Activated CD4-positive, alpha-beta T cell treated with anti-CD3 and anti-CD28 coated beads, Interleukin-2, Interleukin-4, amounts not matched to agents 100 ng/mL and 50 ng/mL, durations not matched to agents 16 hours and 8 hours (primary cell): ENCODE data around the gene DHX8.

Experiments
- DNase-seq: peaks from one replicate; pipeline ENCODE4 v3.0.0-alpha.2; 2020; ENCODE audit warnings: low spot score

Gene DHX8

DNA sequence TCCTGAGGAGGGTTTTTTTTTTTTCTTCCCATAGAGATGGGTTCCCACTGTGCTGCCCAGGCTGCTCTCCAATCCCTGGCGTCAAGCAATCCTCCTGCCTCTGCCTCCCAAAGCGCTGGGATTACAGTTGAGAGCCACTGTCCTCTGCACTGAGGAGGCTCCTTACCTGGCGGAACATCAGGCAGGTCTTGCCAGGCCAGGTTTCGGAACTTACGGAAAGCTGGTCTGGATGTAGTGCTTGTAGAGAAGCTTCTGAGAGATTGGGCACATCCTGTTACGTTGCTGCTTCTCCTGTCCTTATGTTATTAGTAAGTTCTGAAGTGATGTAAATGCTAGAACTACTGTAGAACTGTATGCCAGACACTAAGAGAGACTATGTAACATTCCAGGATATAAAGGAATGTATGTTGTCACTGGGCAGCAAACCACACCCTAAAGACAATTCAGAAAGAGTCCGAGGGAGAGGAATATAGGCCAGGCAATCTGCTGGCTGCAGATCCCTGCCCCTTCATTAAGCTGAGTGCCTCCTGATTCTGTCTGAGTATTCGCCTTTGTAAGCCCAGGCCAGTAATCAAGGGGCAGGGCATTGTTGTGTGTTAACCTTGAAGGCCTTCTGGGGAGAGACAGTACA lies 41.3 kb downstream of the DHX8 start:
- DNase-seq = no peak

DNA sequence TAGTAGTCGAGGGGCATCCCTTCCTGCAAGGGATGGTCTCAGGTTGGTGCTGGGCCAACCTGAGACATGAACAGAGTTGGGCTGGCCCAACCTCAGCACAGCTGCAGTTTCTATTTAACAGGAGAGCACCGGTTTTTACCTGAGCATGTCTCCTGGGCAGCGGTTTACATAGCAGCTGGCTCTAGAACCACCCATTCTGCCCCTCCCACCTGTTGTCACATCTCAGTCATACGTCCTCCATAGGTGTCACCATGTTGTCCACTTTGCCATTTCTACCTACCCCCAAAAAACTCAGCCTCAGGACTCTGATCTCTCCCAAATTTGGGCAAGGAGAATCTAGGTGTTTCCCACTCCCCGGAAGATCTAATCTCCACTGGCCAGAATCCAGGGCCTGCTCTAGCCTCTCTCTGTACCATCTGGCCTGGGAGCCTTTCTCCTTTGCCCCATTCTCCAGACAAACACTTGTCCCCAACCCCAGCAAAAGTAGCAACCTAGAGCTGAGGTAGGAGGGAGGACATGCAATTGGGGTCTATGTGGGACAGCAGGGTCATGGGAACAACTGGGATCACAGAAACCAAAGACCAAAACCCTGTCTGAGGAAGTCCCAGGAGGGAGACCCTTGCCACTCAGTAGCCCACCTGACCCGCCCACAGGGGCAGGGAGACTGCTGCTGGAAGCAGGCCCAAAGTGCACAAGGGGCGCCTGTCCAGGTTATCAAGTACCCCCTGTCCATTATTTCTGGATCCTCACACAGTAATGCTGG lies 43.3 kb downstream of the DHX8 start:
- no peak for DNase-seq

DNA sequence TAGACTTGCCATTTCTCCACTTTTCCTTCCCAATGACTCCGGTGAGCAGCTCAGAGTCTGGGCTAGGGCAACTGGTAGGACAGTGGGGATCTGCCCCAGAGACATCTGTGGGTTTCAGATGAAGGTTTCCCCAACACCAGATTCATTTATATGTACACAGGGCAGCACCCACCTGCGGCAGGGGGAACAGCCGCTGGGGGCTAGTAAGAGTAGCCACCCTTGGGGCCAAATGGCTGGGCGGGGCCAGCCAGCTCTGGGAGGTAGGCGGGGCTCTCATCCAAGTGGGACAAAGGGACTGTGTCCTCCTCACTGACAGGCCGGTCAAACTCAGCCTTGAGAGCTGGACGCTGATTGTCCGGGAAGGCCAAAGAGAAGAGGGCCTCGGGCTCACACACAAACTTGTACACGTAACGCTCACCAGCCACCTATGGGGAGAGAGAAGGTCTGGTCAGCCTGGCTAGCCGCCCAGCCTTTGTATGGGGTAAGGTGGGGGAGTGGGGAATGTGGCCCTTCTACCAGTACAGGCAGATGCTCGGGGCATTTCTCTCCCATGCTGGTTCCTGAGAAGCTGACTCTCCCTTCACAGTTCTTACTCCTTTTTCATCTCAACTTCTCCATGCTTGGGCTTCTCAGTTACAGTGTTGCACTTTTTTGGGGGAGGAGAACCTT lies 44.7 kb downstream of the DHX8 start:
- no peak for DNase-seq

DNA sequence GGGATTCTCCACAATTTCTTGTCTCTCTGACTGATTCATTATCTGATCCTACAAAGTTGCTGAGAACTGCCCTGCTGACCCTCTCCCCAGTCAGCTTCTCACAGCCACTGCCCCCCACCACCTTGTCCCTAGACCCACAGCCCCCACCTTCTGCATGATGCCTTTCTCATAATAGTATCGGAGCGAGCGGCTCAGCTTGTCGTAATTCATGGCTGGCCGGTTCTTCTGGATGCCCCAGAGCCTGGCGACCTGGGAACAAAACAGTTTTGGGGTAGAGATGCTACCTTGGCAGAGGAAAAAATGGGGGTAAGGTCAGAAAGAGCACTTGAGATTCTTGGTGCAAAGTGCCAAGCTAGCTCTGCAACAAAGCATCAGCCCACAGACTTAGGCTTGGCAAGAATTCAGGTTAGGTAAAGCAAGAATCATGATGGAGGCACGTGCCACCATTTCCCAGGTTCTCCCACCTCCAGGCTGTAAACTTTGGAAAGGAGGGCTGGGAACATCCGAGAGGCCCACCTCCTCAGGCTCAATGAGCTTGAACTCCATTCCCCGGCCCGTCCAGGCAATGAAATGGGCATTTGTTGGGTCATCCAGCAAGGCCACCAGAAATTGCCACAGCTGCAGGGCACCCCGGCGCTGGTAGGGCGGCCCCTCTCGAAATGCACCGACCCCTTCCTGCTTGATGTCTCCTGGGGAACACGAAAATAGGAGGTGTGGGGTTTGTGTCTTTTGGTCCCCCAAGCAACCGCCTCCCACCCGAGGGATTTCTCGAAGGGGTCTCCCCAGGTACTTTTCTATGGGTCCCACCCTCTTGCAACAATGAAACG lies 45.4 kb downstream of the DHX8 start:
- DNase-seq = no peak

DNA sequence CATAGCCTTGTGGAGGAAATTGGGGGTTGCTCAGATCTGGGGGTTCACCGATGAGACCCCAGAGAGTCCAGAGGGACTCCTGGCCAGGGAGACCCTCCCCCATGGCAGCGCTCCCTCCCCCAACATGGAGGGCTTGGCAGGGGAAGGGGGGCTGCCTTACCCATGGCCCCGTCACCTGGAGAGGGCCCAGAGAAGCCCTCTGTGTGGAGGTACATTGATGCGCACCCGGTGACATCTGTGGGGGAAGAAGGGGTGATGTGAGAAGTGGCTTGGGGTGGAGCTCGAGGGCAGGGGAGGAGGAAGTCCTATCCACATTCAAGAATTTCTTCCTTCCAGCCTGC lies 46.1 kb downstream of the DHX8 start:
- no peak for DNase-seq

DNA sequence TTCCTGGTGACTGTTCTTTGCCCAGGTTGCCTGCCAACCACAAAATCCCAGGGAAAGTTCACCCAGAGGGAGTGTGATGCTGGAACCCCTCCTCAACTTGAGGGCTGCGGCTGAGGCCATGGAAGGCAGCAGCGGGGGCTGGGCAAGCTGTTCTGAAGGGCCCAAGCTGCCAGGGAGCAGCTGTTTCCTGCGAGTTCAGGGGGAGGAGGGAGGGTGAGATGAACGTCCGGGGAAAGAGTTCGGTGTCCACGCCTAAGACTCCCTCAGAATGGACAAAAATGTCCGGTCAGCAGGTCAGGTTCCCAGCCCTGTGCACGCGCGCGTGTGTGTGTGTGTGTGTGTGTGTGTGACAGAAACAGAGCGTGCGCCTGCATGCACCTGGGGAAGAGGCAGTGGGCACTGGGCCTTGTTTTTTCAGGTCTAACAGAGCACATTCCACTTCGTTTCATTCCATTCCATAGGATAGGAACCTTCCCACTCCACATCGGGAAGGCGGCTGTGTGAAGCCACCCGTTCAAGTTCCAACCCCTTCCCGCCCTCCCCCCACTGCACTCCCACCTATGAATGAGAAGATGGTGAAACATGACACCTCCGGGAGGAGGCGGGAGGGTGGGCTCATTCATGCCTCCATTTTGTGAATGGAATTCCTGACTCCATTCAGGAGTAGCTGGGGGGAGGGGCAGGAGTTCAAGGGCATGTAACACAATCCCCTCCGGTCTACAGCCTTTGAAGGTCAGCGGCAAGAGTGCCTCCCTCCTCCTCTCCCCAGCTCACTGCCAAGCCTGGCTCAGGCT lies 46.7 kb downstream of the DHX8 start:
- DNase-seq = no peak

DNA sequence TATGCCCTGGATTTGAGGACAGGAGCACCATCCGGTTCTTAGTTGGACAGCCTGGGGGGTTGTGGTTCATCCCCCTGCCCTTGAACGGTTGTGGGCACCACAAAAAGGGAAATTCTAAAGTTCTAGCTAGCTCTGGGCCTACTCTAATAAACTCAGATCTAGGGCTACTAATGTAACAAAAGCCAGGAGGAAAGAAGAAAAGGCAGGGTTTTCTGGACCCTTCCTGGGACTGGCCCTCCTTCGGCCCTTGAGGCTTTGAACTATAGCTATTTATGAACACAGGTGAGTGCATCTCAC lies 47.3 kb downstream of the DHX8 start:
- DNase-seq = no peak

DNA sequence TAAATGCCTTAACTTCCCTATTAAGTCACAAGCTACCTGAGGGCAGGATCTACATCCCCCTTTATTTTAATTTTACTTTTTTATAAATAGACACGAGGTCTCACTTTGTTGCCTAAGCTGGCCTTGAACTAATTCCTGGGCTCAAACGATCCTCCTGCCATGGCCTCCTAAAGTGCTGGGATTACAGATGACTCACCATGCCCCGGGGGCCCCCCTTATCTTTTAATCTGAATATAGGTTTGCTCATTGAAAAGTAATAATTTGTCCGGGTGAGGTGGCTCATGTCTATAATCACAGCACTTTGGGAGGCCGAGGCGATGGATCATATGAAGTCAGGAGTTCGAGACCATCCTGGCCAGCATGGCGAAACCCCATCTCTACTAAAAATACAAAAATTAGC lies 48.2 kb downstream of the DHX8 start:
- no peak for DNase-seq

DNA sequence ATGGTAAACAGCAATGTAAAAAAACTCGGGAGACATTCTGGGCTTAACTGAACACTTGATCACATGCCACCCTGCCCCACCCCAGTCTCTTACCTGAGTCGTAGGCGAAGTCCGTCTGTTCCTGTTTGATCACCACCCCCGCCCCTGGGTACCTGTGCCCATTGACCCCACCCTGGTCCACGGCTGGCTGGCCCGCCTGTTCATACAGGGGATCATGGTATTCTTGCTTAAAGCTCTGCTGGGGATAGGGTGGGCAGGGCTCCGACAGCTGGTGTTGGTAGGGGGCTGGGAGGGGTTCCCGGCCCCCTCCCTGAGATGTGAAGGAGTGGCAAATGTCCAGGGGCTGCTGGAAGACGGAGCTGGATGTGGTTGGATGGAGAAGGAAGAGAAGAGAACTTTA lies 48.8 kb downstream of the DHX8 start:
- DNase-seq = no peak

DNA sequence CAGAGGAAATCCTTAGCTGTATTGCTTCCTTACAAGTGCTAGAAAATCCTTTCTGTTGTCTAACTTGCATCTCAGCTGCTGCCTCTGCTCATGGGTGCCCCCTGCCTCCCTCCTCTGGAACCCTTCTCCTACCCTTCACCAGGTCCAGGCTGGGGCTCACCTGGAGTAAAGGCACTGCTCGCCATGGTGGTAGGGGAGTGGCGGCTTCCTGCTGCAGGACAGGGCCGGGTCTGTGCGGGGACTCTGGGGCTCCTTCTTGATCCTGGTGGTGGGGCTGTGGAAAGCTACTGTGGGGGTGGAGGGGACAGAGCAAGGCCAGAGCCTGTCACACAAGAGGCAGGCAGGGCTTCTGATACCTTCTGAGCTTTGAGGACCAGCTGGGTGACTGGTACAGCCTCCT lies 49.9 kb downstream of the DHX8 start:
- no peak for DNase-seq

DNA sequence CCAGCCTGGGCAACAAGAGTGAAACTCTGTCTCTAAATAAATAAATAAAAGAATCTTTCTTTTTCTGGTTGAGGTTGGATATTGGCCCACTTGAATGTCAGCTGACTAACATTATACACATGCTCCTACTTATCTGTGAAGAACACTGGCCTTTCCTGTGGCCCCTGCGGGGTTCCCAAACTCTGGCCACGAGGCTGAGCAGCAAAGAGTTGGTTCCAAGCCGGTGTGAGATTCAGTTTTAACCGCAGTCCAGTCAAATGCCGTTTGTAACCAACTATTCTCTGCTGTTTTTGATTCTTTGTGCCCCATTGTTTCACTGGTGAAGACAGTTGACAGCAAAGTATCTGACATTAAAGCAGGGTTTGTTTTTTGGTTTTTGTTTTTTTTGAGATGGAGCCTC lies 51.1 kb downstream of the DHX8 start:
- no peak for DNase-seq

DNA sequence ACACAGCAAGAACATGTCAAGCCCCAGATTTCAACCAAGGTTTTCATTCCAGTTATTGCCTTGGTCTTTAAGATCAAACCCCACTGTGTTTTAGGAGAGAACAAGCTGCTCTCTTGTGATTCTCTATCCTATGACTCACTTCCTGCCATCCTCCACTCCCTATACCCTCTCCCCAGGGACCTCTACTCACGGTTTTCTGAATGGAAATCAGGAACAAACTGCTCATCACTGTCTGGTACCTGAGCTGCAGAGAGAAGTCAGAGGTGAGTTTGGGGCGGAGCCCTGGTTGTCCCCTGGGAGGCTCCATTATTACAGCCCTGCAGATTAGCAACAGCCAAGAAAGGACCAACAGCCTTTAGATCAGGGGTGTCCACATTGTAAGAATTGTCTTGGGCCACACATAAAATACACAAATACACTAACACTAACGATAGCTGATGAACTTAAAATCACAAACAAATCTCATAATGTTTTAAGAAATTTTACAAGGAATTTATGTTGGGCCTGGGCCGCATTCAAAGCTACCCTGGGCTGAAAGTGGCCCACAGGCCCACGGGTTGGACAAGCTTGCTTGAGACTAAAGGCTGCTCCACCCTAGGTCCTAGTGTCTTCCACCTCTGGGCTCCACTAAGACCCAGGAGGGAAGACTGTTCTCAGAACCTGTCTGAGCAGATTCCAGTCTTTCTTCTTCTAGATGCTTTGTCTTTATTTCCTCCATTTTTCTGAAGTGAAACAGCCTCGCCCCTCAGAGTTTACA lies 52.6 kb downstream of the DHX8 start:
- DNase-seq = no peak

DNA sequence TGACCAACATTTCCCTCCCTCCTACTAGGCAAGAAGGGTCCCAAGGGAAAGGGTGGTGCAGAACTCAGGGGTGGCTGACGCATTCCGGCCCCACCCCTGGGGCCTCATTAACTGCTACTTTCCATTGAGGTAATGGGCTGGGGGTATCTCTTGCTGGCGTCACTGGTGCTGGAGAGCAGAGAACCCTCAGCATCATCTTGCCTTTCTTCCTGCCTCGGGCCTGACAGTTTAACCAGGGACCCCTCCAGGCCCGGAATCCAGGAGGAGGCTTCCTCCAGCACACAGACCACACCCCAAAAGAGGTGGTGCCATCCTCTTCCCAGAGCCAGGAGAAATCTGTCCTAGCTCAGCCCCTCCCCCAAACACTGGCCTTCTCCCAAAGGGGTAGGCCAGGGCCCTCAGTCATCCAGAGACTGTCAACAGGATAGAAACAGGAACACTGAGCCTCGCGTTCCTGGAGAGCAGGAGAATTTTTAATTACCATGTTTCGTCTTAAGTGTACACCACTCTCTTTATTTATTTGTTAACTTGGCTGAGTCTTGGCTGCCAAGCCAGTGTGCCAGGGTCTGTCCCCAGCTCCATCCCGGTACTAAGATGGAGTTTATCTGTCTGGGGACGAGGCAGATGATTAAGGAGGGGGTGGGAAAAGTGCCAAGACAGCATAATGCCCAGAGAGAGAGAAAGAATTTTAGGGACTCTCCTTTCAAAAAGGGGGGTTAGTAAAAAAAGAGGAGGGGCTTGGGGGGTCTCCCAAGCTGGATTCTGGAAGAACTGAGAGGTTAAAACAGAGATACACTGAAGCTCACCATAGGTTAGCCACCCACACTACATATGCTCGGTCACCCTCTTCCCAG lies 57.3 kb downstream of the DHX8 start:
- DNase-seq = no peak

DNA sequence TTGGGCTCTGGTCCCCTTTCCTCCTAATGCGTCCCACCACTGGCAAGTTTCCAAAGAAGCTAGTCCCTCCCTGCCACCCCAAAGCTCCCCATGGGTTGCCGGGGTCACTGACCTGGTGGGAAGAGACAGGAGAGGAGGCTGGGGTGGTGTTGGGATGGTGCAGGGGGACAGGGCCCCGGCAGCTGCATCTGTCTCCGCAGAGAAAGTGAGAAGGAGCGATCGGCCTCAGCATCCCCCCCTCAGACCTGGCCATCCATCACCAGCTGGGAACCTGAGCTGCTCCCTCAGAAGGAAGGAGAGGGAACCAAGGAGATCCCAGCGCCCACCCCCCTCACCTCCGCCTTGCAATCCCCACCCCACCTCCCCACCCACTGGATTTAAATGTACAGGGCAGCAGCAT lies 59.1 kb downstream of the DHX8 start:
- no peak for DNase-seq

DNA sequence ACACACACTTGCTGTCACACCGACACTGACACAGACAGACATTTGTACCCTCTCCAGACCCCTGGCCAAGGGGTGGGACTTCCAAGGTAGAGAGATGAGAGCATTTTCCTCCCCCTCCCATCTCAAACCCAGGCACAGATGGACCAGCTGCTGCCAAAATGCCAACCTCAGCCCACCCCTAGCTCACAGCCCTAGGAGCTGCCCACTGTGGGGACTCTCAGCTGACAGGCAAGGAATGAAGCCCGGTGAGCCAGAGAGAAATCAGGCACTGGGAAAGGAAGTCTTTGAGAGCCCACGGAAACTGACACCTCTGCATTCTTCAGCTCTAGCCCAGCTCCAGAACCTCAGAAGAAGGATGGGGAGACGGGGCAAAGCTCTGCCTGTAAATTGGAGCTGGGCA lies 59.5 kb downstream of the DHX8 start:
- DNase-seq = no peak

DNA sequence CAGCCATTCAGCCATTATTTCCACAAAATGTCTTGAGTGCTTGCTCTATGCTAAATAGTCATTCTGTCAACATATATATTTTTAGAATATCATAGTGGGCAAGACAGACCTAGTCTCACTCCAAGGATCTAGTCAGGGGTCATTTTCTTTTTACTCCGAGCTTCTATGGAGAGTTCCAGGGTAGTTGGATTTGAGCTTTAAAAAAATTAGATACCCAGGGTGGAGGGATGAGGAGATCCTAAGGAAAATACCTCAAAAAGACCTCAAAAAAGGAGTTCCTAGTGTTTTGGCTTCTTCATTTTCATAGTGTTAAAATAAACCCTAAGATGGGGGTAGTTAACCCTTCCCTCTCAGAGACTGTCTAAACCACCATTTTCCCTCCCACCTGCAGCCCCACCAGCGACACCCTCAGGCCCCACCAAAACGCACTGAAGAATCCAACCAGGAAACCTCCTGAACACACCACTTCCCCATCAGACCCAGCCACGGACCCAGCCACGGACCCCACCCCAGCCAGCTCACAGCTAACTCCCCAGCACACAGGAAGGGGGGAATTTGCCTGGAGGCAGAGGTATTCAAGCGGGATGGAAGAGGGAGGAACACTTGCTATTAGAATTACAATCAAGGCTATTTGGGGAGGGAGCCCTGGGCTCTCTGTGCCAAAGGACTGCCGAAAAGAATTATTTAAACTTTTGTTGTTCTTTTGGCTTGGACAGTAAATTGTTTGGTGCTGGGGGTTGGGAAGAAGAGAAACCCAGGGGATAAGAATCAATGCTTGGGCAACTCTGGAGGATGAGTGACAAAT lies 60.2 kb downstream of the DHX8 start:
- DNase-seq = no peak

DNA sequence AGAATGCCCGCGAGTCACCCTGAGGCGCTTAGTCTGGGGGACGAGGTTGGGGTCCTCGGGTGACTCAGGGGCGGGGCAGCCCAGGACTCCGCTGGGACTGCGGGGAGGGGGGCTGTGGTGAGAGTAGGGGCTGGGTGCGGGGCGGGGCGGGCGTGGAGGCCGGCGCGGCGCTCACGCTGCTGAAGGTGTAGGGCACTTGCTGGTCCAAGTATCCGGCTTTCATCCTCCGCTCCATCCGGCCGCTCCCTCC lies 61.5 kb downstream of the DHX8 start:
- DNase-seq = no peak

DNA sequence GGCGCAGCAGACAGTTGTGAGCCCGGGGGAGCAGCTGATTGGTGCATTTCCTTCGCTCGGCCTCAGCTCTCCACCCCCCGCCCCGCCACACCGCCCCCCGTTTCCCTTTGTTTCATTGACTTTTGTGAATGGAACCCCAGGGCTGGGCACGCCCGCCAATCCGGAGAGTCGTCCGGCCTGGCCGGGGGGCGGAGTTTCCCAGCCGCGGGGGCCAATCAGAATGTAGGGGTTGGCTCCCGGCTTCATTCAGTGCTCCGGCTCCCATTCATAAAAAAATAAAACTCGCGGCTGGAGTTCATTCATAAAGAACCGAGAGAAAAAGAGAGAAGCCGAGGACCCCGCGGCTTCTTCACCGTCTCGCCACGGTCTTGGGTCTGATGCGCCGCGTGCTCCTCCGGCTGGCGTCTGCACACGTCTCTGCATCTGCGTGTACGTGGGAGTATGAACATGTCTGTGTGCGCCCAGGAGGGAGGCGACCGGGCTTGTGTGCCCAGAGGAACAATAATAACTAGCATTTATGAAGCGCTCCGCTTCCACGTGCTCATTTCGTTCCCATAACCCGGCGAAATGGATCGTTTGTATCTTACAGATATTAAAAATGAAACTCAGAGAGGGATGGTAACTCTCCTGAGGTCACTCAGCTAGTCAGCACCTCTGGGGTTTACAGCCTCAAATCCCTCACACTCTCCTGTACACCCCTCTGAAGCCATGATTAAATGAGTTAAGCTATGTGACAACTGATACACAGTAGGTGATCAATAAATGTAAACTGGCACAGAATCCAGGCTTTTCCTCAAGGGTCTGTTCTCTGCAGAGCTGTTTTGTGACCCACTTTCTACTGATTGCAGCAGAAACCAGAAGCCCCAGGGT lies 62.8 kb downstream of the DHX8 start, which contains the start of gene ETV4:
ETV4 (minus strand) TSS at position 22 of the 870 bp plus-strand sequence. CDS start 723 bp downstream, outside the sequence.
- DNase-seq = peak; percentile 95

DNA sequence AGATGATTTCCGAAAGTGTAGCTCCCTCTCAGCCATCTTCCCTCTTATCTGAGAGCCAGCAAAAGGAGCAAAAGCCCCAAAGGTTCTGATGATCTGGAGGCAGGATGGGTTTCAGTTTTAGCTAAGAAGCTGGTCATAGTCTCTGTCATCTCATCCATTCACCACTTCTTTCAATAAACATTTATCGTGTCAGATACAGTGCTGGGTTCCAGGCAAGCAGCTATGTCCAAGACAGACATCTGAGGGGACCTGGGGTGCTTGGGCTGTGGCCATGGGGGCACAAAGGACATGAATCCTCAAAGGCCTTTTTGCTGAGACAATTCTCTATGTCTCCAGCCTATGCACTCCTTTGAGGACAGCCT lies 63.4 kb downstream of the DHX8 start:
- DNase-seq = no peak
